UCSD-AML1 (cell line): ENCODE results near the gene CNTN4.
"Not testable (repeated sequence)": the region's sequence is repeated elsewhere in the genome, so short reads cannot be mapped to it uniquely, and the experiment has no call there.

Source experiments
- DNase-seq: peaks from one replicate; lab custom pipeline; 2025; ENCODE audit not compliant: unreplicated experiment; lab: John Stamatoyannopoulos, UW

The CNTN4 gene

DNA sequence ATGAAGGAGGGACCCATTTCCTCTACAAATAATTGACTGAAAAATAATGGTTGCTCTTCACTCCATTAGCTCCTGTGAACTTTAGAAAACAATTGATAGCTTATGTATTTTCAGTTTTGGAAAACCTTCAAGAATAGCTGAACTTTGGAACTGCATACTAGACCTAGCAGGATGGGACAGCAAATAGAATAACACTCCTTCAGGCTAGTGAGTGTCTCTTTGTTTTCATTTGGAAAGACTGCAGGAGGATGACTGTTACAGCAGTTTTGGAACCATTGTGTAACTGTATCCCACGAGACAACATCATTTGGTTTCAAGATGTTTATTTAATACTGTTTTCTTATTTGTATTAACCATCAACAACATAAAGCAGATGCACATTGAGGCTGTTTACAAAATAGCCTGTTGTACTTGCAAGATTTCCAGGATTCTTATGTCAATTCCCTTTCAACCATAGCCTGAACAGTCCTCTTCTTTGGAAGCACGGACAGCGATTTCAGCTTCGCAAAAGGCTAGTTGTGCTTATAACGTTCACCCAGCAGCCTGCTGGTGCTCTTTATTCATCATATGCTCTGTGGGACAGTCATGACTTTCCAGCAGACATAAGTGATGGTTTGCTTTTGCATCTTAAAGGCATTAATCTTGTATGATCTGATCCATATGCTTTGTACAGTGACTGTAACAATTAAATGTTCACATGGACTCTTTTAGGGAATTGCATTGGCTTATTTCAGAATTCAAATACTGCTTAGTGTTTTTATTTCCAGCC lies 676.0 kb downstream of the CNTN4 start:
- DNase-seq, result no peak

DNA sequence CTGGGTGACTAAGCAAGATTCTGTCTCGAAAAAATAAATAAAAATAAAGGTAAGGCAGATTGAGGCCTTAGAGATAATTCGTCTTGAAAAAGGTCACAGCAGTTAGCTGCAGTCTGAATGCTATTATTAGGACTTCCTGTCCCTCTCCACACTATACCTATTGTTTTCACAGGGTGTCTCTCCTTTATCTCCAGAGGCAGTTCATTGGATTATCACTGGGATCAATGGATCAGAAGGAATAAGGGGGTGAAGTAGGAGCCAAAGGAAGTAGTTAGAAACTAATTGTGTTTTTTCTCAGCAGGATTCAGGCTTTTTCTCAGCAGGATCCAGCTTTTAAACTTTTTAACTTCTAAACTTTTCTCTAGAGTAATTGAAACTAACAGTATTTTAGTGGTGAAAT lies 684.6 kb downstream of the CNTN4 start:
- DNase-seq, result no peak

DNA sequence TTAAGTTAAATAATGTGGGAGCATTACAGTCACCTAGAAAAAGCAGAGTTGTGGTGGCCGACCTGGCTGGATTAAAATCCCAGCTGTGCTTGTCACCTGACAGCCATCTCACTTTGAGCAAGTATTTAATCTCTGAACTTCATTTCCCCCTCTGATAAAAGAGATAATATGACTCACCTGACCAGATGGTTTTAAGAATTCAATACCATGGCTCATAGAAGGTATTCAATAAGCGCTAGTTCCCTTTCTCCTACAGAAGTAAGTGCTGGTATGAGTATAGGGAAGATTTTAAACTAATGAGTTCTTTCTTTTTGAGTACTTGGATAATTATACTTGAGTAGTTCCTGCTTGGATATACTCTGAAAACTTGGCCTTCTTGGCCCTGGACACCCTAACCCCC lies 686.0 kb downstream of the CNTN4 start:
- no peak for DNase-seq

DNA sequence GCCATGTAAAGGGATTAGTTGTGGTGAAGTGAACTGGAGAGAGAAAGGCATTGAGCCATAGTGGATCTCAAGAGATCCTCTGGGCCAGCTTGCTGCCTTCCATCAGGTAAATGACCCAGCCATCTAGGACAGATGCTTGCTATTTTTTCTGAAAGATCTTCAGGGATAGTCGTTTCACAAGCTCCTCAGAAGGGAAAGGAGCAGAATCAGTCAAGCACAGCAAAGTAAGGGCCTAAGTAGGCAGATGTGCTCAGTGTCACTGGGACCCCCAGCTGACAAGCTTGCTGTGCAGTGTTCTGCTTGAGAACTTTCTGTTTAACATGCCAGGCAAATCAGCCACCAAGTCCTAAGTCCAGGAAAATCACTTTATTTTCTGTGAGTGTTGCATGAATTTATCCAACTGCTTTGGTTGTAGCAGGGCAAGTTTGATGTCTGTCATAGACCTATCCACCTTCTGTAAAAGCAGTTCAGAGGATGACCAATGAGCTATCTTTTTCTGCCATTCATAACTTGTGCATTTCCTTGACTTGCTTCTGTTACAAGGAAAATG lies 691.7 kb downstream of the CNTN4 start:
- no peak for DNase-seq

GRCh38 chr3:2792432-2792831 lies 693.8 kb downstream of the CNTN4 start:
- no peak for DNase-seq

DNA sequence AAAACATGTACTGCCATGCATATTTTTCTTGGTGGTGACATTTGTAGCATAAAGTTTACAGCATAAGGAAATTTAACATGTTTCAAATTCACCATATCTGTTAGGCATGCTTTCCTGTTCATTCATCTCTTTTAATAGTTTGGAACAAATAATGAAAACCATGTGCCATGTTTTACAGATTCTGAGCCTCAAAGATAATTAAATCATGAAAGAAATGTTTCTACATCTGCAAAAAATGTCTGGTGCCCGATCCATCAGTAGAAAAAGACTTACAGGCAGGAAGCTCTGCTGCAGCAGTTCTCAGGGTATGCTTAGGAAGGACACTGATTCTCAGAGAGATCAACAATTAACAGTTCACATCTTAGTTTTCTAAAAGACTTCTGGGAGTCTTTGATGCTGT lies 695.3 kb downstream of the CNTN4 start:
- DNase-seq, result no peak

GRCh38 chr3:2802429-2802828 lies 703.8 kb downstream of the CNTN4 start:
- DNase-seq, result no peak

- no peak for DNase-seq
Measured at GRCh38 chr3:2807514-2807913, 708.8 kb downstream of the CNTN4 start.

- no peak for DNase-seq
Measured at GRCh38 chr3:2810723-2811122, 712.1 kb downstream of the CNTN4 start.

DNA sequence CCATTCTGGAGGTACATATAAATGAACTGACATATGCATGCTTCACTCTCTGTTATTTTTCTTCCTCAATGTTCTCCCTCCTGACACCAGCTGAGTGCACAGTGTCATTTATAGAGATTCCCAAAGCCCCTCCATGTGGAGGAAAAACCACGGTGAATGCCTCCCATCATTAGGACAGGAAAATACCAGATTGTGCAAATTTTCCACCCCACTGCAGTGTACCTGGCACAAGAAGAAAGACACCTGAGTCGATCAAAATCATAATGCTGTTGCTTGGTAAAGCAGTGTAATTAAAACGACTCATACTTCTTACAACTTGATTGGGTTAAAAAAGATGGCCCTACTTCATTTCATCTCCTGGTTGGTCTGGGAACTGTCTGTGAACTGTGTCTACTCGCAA lies 720.9 kb downstream of the CNTN4 start:
- DNase-seq, result no peak

- not testable (repeated sequence) for DNase-seq
Measured at GRCh38 chr3:2820982-2821381, 722.3 kb downstream of the CNTN4 start.

DNA sequence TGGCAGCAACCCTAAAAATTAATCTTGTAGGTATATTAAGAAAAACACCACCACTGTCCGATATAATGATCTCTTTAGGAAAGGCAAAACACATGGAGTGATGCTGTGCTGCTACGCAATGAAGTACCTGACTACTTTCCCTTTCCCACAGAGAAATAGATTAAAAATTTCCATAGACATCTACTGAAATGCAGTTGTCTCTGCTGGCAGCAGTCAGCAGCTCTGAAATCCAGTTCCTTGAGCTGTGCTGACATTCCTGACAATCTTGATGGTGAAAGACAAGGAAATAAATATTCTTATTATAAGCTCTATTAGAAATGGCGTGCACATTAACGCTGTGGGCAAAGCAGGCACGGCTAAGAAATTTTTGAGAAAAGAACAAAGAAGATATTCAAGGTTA lies 723.9 kb downstream of the CNTN4 start:
- DNase-seq, result no peak

GRCh38 chr3:2823031-2823430 lies 724.4 kb downstream of the CNTN4 start:
- no peak for DNase-seq

DNA sequence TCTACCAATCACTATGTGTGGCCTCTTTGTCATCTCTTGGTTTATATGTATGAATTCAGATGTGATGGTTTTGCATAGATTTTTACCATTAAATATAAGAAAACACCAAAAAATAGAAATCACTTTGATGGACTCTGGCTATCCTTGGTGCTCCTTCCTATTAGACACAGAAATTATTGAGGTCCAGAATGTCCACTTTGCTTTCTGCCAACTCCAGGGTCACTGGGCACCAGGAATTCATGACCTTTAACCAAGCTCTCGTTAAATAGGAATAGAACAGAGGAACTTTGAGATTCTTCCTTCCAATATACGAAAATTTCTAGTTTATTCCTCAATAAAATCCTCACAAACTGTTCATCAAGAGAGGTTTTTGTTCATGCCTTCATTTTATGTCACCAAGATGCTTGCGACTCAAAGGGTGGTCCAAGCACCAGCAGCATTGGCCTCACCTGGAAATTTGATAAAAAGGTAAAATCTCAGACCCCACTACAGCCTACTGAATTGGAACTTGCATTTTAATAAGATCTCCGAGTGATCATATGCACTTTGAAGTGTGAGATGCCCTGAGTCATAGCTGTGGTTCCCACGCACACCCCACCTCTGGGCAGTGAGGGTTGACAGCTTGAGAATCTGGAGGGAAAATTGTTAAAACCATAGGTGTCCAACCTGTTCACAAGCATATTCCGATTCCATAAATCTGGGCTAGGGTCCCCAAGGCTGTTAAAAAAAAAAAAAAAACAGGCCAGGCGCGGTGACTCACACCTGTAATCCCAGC lies 725.0 kb downstream of the CNTN4 start:
- no peak for DNase-seq

GRCh38 chr3:2826036-2826435 lies 727.4 kb downstream of the CNTN4 start:
- no peak for DNase-seq

DNA sequence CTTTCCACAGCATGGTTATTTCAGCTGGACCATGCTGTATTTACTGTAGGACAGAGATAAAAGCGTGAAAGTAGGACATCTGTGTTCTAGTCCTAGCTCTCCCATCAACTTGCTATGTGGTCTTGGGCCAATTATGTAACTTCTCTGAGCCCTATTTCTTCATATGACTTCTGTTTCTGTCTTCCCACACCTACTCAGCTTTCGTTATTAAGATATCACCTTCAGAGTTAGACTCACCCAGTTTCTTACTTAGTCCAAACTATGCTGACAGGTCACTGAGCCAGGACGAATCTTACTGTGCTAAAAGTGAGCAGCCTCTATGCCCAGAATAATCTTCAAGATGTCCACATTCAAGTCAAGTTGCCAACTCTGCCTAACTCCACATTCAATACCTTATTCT lies 727.8 kb downstream of the CNTN4 start:
- DNase-seq, result no peak

- no peak for DNase-seq
Measured at GRCh38 chr3:2837239-2837638, 738.6 kb downstream of the CNTN4 start.

GRCh38 chr3:2837910-2838309 lies 739.2 kb downstream of the CNTN4 start:
- DNase-seq, result no peak

- no peak for DNase-seq
Measured at GRCh38 chr3:2838546-2839157, 740.0 kb downstream of the CNTN4 start.

DNA sequence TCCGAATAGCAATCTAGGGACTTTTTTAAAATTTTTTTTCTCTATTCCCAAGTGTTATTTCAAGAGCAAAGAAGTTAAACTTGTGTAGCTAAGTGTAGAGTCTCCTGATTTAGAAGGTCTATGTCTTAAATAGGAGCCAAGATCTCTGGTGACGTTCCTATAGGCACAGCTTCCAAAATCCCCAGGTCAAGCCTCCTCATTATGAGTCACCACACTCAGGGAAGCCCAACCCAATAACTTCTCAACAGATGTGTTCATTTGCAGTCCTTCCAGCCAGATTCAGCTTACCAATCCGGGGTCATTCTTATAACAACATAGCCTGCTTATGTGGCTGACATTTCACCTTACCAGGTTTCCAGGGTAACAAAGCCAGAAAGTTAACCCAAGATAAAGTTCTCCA lies 741.2 kb downstream of the CNTN4 start:
- DNase-seq, result no peak

DNA sequence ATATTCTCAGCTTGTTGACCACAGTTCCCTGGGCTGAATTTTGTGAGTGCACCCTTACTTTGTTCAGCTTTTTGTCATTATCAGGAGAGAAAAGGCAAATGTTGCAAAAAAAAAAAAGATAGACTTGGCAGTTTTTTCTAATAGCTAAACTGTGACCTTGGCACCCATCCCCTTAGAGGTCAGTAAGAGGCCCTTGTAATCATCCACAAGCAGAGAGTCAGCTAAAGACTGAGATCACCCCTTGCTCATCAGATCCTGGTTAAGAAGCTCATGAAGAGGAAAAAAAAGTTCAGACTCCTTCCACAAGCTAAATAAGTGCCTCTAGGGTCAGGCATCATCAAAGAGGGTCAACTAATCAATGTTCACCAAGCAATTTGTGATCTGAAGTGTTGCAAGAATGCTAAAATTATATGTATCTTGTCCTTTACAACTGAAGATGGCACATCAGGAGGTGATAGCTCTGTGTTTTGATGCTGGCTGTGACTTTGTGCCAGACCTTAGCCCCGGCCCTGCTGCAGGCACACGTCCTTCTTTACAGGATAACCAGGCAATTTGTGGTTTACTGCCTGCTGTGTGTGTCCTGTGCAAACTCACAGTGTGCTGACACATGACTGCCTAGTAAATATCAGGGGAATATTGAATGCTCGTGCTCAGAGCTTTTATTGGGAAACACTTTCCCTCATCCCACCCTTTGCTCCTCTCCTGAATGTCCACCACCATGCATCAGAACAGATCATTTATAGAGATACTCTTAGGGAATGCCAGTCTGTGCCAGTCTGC lies 748.6 kb downstream of the CNTN4 start:
- no peak for DNase-seq
